D721Med (cell line): ENCODE measurements around the gene C1GALT1C1L.

Source experiments
- DNase-seq: peaks from one replicate; pipeline ENCODE4 v3.0.0; 2011; ENCODE audit warnings: low spot score; ENCODE audit not compliant: insufficient read length
- FAIRE-seq: peaks from 2 replicates; lab custom pipeline; 2011; peaks lifted over from hg19 to GRCh38; lab: Jason Lieb, UNC
- TF ChIP-seq, protein P1 (sequence below): IDR thresholded peaks from 2 replicates; pipeline ENCODE4 v1.5.1; 2012; ENCODE audit warnings: mild to moderate bottlenecking, control low read depth; ENCODE audit not compliant: insufficient read depth; ENCODE audit errors: missing control alignments

The C1GALT1C1L gene

DNA sequence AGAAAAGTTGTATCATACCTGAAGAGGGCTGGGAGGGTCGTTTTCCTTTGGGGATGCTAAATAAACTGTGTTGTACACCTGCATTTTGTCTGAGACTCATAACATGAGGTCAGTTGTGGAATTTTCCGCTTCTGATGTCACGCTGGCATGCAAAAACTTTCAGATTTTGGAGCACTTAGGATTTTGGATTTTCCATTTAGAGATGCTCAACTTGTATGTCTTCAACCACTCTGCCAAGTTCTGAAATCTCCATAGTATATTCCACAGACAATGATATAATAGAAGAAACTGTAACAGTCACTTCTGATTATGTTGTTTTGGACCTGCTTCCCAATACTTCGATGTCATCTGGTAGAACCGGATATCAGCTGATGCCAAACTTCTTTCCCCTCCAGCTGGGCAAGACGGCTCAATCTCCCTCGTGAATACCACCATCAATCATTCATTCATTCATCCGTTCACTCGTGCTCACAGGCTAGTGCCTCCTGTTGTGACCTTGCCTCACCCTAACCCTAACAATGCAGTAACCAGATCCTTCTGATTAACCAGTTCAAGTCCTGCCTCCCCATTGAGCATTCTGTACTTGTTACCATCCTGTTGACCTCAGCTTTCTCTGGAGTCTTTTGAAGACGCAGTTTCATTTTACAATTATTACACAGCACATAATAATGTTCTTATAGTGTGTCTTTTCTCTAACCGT lies 44.5 kb downstream of the C1GALT1C1L start:
- TF ChIP-seq, protein P1, sequence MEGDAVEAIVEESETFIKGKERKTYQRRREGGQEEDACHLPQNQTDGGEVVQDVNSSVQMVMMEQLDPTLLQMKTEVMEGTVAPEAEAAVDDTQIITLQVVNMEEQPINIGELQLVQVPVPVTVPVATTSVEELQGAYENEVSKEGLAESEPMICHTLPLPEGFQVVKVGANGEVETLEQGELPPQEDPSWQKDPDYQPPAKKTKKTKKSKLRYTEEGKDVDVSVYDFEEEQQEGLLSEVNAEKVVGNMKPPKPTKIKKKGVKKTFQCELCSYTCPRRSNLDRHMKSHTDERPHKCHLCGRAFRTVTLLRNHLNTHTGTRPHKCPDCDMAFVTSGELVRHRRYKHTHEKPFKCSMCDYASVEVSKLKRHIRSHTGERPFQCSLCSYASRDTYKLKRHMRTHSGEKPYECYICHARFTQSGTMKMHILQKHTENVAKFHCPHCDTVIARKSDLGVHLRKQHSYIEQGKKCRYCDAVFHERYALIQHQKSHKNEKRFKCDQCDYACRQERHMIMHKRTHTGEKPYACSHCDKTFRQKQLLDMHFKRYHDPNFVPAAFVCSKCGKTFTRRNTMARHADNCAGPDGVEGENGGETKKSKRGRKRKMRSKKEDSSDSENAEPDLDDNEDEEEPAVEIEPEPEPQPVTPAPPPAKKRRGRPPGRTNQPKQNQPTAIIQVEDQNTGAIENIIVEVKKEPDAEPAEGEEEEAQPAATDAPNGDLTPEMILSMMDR, result no peak
- no peak for FAIRE-seq
- no peak for DNase-seq
